NB4 (cell line): ENCODE data around the gene IQCN.

ENCODE experiments used
- DNase-seq: peaks from one replicate; pipeline ENCODE4 v3.0.0; 2010; ENCODE audit warnings: low read depth
- H3K4me3 ChIP-seq: one replicate; pipeline ENCODE4 v1.5.1; 2011; ENCODE audit warnings: mild to moderate bottlenecking, low read depth, low read length, moderate library complexity
- MAX ChIP-seq: IDR thresholded peaks from 2 replicates; pipeline ENCODE4 v1.6.1; 2011; ENCODE audit warnings: low read depth, low read length
- MYC ChIP-seq: IDR thresholded peaks from 2 replicates; pipeline ENCODE4 v1.6.1; 2011; ENCODE audit warnings: low read depth, low read length
- POLR2A ChIP-seq: IDR thresholded peaks from 2 replicates; pipeline ENCODE4 v1.6.1; 2011; ENCODE audit warnings: mild to moderate bottlenecking; ENCODE audit not compliant: insufficient read length; ENCODE audit errors: extremely low read depth
- TF ChIP-seq, protein P1 (sequence below): IDR thresholded peaks from one replicate; pipeline ENCODE4 v1.5.1; 2012; ENCODE audit warnings: low read depth, low read length

The IQCN gene

DNA sequence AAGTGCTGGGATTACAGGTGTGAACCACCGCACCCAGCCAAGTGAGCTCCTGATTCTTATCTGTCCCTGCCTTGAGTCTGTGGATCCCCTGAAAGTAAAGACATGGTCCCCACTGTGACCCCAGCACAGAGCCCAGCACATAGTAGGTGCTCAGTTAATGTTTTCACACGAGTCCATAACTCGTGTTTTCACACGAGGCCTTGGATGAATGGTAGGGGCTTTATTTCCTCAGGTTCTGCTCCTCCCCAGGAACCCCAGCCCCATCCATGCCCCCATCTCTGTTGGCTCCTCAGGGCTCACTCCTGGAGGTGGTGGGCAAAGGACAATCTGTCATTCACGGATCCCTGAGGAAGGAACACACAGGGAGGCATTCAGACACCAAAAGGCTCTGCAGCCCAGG lies 24.4 kb downstream of the IQCN start:
- no peak for DNase-seq
- TF ChIP-seq MAX (no peak), POLR2A (no peak)
- H3K4me3 ChIP-seq: no peak overlapping the region

- DNase-seq: no peak
- no peak overlapping the region for H3K4me3 ChIP-seq
- TF ChIP-seq MYC (no peak), MAX (no peak)
These were observed 29.0 kb downstream of the IQCN start for GRCh38 chr19:18245297-18245696.

DNA sequence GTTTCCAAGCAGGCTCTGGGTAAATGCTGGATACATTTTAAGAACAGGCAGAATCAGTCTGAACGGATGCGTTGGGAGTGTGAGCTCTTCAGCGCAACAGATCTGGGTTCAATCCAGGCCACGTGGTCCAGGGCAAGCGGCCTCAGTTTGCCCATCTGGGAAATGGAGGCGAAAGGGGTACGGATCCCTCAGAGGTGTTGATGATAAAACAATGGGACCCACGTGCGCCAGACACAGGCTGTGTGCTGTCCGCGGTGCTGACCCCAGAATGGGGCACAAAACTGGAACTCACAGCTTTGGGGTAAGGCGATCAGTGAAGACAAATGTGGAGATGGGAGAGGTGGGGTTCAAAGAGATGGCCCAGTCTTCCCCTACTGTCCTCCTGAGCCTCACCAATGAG lies 34.9 kb downstream of the IQCN start:
- no peak overlapping the region for H3K4me3 ChIP-seq
- peak; percentile 98 for TF ChIP-seq MAX
- TF ChIP-seq POLR2A: no peak
- peak; percentile 88 for TF ChIP-seq MYC
- DNase-seq: peak; percentile 34

DNA sequence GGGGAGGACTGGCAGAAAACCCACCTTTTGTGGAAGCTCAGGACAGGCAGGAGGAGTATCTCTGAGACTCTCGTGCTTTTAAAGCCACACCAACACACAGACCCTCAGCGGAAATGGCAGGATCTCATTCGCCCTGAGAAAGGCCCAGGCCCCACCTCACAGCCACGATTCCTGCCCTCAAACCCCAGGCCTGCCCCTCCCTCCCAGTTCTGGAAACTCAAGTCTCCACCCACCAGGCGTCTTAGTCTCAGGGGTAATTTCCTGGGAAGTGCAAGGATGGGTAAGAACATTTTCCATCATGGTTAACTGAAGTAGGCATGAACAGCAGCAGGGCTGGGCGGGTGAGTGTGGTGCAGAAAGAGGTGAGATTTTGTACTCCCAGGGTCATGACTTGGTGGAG lies 40.1 kb downstream of the IQCN start:
- DNase-seq: no peak
- no peak for TF ChIP-seq POLR2A
- no peak for TF ChIP-seq MYC
- no peak for TF ChIP-seq MAX
- TF ChIP-seq, protein P1, sequence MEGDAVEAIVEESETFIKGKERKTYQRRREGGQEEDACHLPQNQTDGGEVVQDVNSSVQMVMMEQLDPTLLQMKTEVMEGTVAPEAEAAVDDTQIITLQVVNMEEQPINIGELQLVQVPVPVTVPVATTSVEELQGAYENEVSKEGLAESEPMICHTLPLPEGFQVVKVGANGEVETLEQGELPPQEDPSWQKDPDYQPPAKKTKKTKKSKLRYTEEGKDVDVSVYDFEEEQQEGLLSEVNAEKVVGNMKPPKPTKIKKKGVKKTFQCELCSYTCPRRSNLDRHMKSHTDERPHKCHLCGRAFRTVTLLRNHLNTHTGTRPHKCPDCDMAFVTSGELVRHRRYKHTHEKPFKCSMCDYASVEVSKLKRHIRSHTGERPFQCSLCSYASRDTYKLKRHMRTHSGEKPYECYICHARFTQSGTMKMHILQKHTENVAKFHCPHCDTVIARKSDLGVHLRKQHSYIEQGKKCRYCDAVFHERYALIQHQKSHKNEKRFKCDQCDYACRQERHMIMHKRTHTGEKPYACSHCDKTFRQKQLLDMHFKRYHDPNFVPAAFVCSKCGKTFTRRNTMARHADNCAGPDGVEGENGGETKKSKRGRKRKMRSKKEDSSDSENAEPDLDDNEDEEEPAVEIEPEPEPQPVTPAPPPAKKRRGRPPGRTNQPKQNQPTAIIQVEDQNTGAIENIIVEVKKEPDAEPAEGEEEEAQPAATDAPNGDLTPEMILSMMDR: no peak
- no peak overlapping the region for H3K4me3 ChIP-seq

DNA sequence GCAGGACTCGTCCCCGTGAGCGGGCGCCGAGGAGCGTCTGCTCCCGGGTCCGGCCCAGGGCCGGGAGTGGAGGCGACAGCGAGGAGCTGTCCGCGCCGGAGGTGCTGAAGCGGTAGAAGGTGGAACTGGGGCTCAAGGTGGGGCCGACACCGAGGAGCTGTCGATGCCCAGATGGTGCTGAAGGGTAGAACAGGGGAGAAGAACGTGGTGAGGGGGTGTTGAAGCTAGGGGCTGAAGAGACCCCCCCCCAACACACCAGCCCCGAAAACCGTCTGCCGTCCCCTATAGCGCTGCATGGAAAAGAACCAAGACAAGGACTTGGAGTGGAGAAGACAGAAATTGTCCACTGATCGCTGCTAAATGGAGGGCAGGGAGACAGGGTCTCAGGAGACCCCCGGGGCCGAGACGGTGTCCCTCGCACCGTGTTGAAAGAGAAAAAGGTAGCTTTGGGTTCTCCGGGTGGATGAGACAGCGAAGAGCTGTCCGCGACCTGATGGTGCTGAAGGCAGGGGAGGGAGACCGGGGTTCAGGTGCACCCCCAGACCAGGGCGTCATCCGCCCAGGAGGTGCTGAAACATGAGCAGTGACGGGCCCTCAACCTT lies 40.9 kb downstream of the IQCN start:
- TF ChIP-seq MAX: peak; percentile 58
- no peak for TF ChIP-seq POLR2A
- no peak overlapping the region for H3K4me3 ChIP-seq
- DNase-seq: peak; percentile 69

DNA sequence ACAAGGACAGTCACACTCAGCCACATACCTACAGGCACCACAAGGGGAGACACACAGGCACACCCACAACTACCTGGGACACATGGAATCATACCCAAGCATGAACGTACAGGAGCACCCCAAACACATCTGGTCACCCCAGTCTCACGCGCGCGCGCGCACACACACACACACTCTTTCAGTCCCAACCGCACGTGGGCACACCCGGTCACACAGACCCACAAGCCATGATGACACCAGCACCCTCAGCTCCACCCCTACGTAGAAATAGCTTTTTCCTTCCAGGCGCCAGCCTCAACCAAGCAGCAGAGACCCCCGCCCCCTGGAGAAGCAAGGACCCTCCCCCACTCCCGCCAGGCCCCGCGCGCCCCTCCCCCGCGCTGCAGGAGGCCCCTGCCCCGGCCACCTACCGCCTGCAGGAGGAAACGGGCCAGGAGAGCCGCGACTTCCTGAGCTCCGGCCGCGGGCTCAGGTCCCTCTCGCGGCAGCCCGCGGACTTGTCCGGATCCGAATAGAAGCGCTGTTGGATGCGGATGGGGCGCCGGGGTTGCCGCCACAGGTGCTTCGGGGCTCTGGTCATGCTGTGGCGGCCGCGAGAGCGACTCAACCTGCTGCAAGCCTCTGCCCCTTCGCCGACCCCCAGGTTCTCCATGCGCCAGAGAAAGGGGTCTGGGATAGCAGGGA lies 41.6 kb downstream of the IQCN start:
- H3K4me3 ChIP-seq: no peak overlapping the region
- TF ChIP-seq MAX (no peak), POLR2A (no peak), MYC (no peak)
- TF ChIP-seq, protein P1: no peak
- no peak for DNase-seq

DNA sequence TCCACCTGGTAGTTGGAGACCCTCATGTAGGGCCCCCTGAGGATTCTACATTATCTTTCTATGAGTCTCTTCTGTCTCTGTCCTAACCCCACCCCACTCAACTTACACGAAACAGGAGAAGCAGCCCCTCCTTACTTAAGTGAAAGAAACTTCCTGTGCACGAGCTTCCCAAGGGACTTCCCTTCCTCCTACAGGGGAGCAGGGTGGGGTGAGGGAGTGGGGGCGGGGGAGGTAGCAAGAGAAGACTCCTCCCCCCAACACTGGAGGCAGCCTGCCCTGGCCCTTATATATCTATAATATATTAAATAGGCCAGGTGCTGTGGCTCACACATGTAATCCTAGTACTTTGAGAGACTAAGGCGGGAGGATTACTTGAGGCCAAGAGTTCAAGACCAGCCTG lies 42.5 kb downstream of the IQCN start:
- no peak for TF ChIP-seq POLR2A
- no peak for TF ChIP-seq MYC
- TF ChIP-seq MAX: no peak
- TF ChIP-seq, protein P1: no peak
- H3K4me3 ChIP-seq: no peak overlapping the region
- DNase-seq: peak; percentile 83
